Activated CD8-positive, alpha-beta T cell treated with anti-CD3 and anti-CD28 coated beads for 36 hours (primary cell): ENCODE data around the gene TANC2. TPM values are rescaled to one million over a fixed set of nuclear protein-coding genes. Genes with fewer than 3 reads are reported as not detected.
A peak's percentile ranks its signal among the peaks of the same experiment; 100 is the strongest.

ENCODE experiments used
- ATAC-seq: fragments of 200-7000 bp; cut with Tn5 transposase; one replicate; pipeline ENCODE4 v1.10.0; 2021; ENCODE audit warnings: mild to moderate bottlenecking, moderate library complexity
- CTCF ChIA-PET: fragments of 350-600 bp; sonication (Branson Sonifier 250); formaldehyde crosslinking; loops from one replicate; lab custom pipeline; 2021; ENCODE audit warnings: antibody characterized with exemption; lab: Charles Lee
- POLR2A ChIA-PET: fragments of 350-600 bp; sonication (Branson Sonifier 250); formaldehyde crosslinking; loops from one replicate; lab custom pipeline; 2021; ENCODE audit warnings: antibody characterized with exemption; lab: Charles Lee
- DNase-seq: peaks from one replicate; pipeline ENCODE4 v3.0.0-alpha.2; 2020
- H3K27ac Mint-ChIP-seq: one replicate; pipeline ENCODE4 v1.8.0; 2021; ENCODE audit warnings: mild to moderate bottlenecking, mixed read lengths
- H3K27me3 Mint-ChIP-seq: one replicate; pipeline ENCODE4 v1.8.0; 2021; ENCODE audit warnings: mixed read lengths
- H3K36me3 Mint-ChIP-seq: one replicate; pipeline ENCODE4 v1.8.0; 2021; ENCODE audit warnings: low read depth, mixed read lengths
- H3K4me1 Mint-ChIP-seq: one replicate; pipeline ENCODE4 v1.8.0; 2021; ENCODE audit warnings: low read depth, mixed read lengths
- H3K4me3 Mint-ChIP-seq: one replicate; pipeline ENCODE4 v1.8.0; 2021; ENCODE audit warnings: mild to moderate bottlenecking, moderate library complexity, mixed read lengths
- H3K9me3 Mint-ChIP-seq: one replicate; pipeline ENCODE4 v1.8.0; 2021; ENCODE audit warnings: mixed read lengths
- CTCF ChIP-seq: fragments of 200-600 bp; IDR thresholded peaks from one replicate; pipeline ENCODE4 v1.8.0; 2022; ENCODE audit warnings: antibody characterized with exemption, mild to moderate bottlenecking
- intact Hi-C: fragments of 100-400 bp; cut with micrococcal nuclease; formaldehyde crosslinking; loops from one replicate; pipeline ENCODE4 v1.10.0; 2022
- total RNA-seq, 2 experiments: library from RNA; stranded (reverse); gene quantifications; one replicate each; pipeline ENCODE4 v1.2.3, GENCODE V29; 2021

TANC2 gene
- total RNA-seq, 2 experiments from 2014 or later = 7.9 to 9.6 TPM

- Mint-ChIP-seq H3K27me3 (peaks cover 15% of the 10 kb centered on the region), H3K9me3 (no peaks in the 10 kb centered on the region), H3K4me1 (peaks cover 29% of the 10 kb centered on the region), H3K4me3 (peak overlapping the region; percentile 78), H3K27ac (peak overlapping the region; percentile 19), H3K36me3 (no peaks in the 10 kb centered on the region)
- intact Hi-C loops = loop anchor here (5.0 kb wide), 1 partner anchor 245 kb away; no protein-coding TSS in a partner anchor
- no peak for TF ChIP-seq CTCF
- ChIA-PET CTCF (interaction anchor here (1.0 to 2.2 kb wide), 3 partner anchors 243 to 440 kb away, joined by 3 to 7 read pairs (median 4); no protein-coding TSS in a partner anchor), POLR2A (interaction anchor here (0.6 to 1.4 kb wide), 2 partner anchors 10 to 265 kb away, joined by 3 read pairs; no protein-coding TSS in a partner anchor)
- no peak for ATAC-seq
- DNase-seq = no peak
Observed at GRCh38 chr17:62967205-62967529, 1.1 kb downstream of the TANC2 start.

GRCh38 chr17:62968445-62968923 lies 2.4 kb downstream of the TANC2 start:
- no peaks in the 10 kb centered on the region for H3K36me3 Mint-ChIP-seq
- intact Hi-C loops = loop anchor here (1.0 to 5.0 kb wide), 2 partner anchors 246 to 265 kb away; no protein-coding TSS in a partner anchor
- peaks cover 29% of the 10 kb centered on the region for H3K4me1 Mint-ChIP-seq
- peaks cover 10% of the 10 kb centered on the region for H3K27me3 Mint-ChIP-seq
- peak; percentile 66 for DNase-seq
- no peaks in the 10 kb centered on the region for H3K9me3 Mint-ChIP-seq
- peak; percentile 86 for TF ChIP-seq CTCF
- POLR2A ChIA-PET = no interaction called here
- peak overlapping the region; percentile 25 for H3K4me3 Mint-ChIP-seq
- CTCF ChIA-PET = interaction anchor here (1.0 to 1.7 kb wide), 3 partner anchors 13 to 263 kb away, joined by 4 to 7 read pairs (median 6); no protein-coding TSS in a partner anchor
- peak; percentile 56 for ATAC-seq
- H3K27ac Mint-ChIP-seq = no peak overlapping the region

GRCh38 chr17:62970610-62971009 lies 4.6 kb downstream of the TANC2 start:
- Mint-ChIP-seq H3K27me3 (peaks cover 8% of the 10 kb centered on the region), H3K27ac (no peak overlapping the region), H3K4me1 (peaks cover 22% of the 10 kb centered on the region), H3K4me3 (no peak overlapping the region), H3K36me3 (no peaks in the 10 kb centered on the region), H3K9me3 (no peaks in the 10 kb centered on the region)
- no peak for DNase-seq
- ChIA-PET POLR2A (no interaction called here), CTCF (interaction anchor here (1.4 to 1.6 kb wide), 3 partner anchors 25 to 436 kb away, joined by 4 read pairs; no protein-coding TSS in a partner anchor)
- TF ChIP-seq CTCF = no peak
- no peak for ATAC-seq
- intact Hi-C loops = no loop called here

GRCh38 chr17:62971853-62972252 lies 5.8 kb downstream of the TANC2 start:
- no peak for ATAC-seq
- Mint-ChIP-seq H3K4me1 (peaks cover 19% of the 10 kb centered on the region), H3K4me3 (no peak overlapping the region), H3K36me3 (peaks cover 3% of the 10 kb centered on the region), H3K27me3 (peaks cover 8% of the 10 kb centered on the region), H3K27ac (no peak overlapping the region), H3K9me3 (peaks cover 2% of the 10 kb centered on the region)
- ChIA-PET CTCF (interaction anchor here (1.6 kb wide), 1 partner anchor 299 kb away, joined by 4 read pairs; no protein-coding TSS in a partner anchor), POLR2A (no interaction called here)
- no peak for TF ChIP-seq CTCF
- intact Hi-C loops = no loop called here
- no peak for DNase-seq

- Mint-ChIP-seq H3K36me3 (peaks cover 4% of the 10 kb centered on the region), H3K4me1 (peaks cover under 1% of the 10 kb centered on the region), H3K9me3 (peaks cover 3% of the 10 kb centered on the region), H3K4me3 (no peak overlapping the region), H3K27me3 (no peaks in the 10 kb centered on the region), H3K27ac (no peak overlapping the region)
- intact Hi-C loops = no loop called here
- ATAC-seq (no peak), DNase-seq (no peak)
- no peak for TF ChIP-seq CTCF
- ChIA-PET CTCF (interaction anchor here (1.5 kb wide), 1 partner anchor 21 kb away, joined by 4 read pairs; no protein-coding TSS in a partner anchor), POLR2A (no interaction called here)
Observed at GRCh38 chr17:62974788-62975187, 8.8 kb downstream of the TANC2 start.
